Liver (tissue), 9 donors: ENCODE results near the gene SMIM35. TPM values are rescaled to one million over a fixed set of nuclear protein-coding genes. Genes with fewer than 3 reads are reported as not detected.

Experiments
- DNase-seq: peaks from one replicate; pipeline ENCODE4 v3.0.0-alpha.2; 2017; ENCODE audit warnings: low spot score
- H3K27ac ChIP-seq, 2 donors: one replicate each; pipeline ENCODE4 v1.7.0; 2013; ENCODE audit warnings: inconsistent platforms in 2 of 2, low read length in 2 of 2, control low read depth in 1 of 2, low read depth in 1 of 2, mild to moderate bottlenecking in 1 of 2
- H3K27me3 ChIP-seq, 4 donors: one replicate each; pipeline versions ENCODE4 v1.6.1 to v1.7.0; 2013; ENCODE audit warnings: low read length in 3 of 4, inconsistent platforms in 1 of 4, mild to moderate bottlenecking in 1 of 4, moderate library complexity in 1 of 4; ENCODE audit not compliant: control insufficient read depth in 4 of 4, insufficient read depth in 4 of 4
- H3K36me3 ChIP-seq, 4 donors: one replicate each; pipeline versions ENCODE4 v1.6.1 to v1.7.0; 2013; ENCODE audit warnings: low read length in 3 of 4, mild to moderate bottlenecking in 3 of 4, low read depth in 1 of 4, moderate library complexity in 1 of 4; ENCODE audit not compliant: control insufficient read depth in 4 of 4, insufficient read depth in 3 of 4
- H3K4me1 ChIP-seq, 4 donors: one replicate each; pipeline versions ENCODE4 v1.6.1 to v1.7.0; 2013; ENCODE audit warnings: low read length in 3 of 4, mild to moderate bottlenecking in 3 of 4, moderate library complexity in 1 of 4; ENCODE audit not compliant: control insufficient read depth in 4 of 4, insufficient read depth in 4 of 4
- H3K4me3 ChIP-seq, 3 donors: one replicate each; pipeline versions ENCODE4 v1.6.1 to v1.7.0; 2013; ENCODE audit warnings: low read length in 3 of 3, control low read depth in 1 of 3, low read depth in 1 of 3, mild to moderate bottlenecking in 1 of 3
- H3K9ac ChIP-seq, 2 donors: one replicate each; pipeline ENCODE4 v1.7.0; 2013; ENCODE audit warnings: low read length in 2 of 2, mild to moderate bottlenecking in 2 of 2, moderate library complexity in 2 of 2, control low read depth in 1 of 2, low read depth in 1 of 2
- H3K9me3 ChIP-seq, 4 donors: one replicate each; pipeline versions ENCODE4 v1.6.1 to v1.7.0; 2013; ENCODE audit warnings: low read length in 3 of 4; ENCODE audit not compliant: control insufficient read depth in 4 of 4
- ATF3 ChIP-seq: IDR thresholded peaks from 2 replicates; pipeline ENCODE4 v1.6.1; 2016; ENCODE audit warnings: antibody characterized with exemption
- CTCF ChIP-seq: fragments of 150-350 bp; IDR thresholded peaks from 2 replicates; pipeline ENCODE4 v1.5.1; 2017; ENCODE audit warnings: improper control_type of control experiment, low read depth, low read length; ENCODE audit not compliant: missing input control
- EGR1 ChIP-seq, 2 donors: IDR thresholded peaks; 2 replicates each; pipeline ENCODE4 v1.6.1; 2016 to 2018; ENCODE audit warnings: antibody characterized with exemption in 2 of 2, low read depth in 2 of 2
- FOXA1 ChIP-seq: IDR thresholded peaks from 2 replicates; pipeline ENCODE4 v1.6.1; 2016; ENCODE audit warnings: antibody characterized with exemption
- FOXA2 ChIP-seq: IDR thresholded peaks from 2 replicates; pipeline ENCODE4 v1.6.1; 2016; ENCODE audit warnings: antibody characterized with exemption
- GABPA ChIP-seq, 2 donors: IDR thresholded peaks in 1 of 2; conservative IDR thresholded peaks in 1 of 2; 2 replicates each; pipeline ENCODE4 v1.6.1; 2016; ENCODE audit warnings: antibody characterized with exemption in 2 of 2, mild to moderate bottlenecking in 1 of 2, moderate library complexity in 1 of 2
- HNF4A ChIP-seq, 2 donors: conservative IDR thresholded peaks; 2 replicates each; pipeline ENCODE4 v1.6.1; 2016; ENCODE audit warnings: antibody characterized with exemption in 2 of 2, mild to moderate bottlenecking in 2 of 2
- HNF4G ChIP-seq: IDR thresholded peaks from 2 replicates; pipeline ENCODE4 v1.6.1; 2016; ENCODE audit warnings: antibody characterized with exemption
- JUND ChIP-seq, 2 donors: IDR thresholded peaks; 2 replicates each; pipeline ENCODE4 v1.6.1; 2016; ENCODE audit warnings: antibody characterized with exemption in 2 of 2
- MAX ChIP-seq: IDR thresholded peaks from 2 replicates; pipeline ENCODE4 v1.6.1; 2016; ENCODE audit warnings: antibody characterized with exemption
- NR2F2 ChIP-seq: IDR thresholded peaks from 2 replicates; pipeline ENCODE4 v1.6.1; 2016; ENCODE audit warnings: antibody characterized with exemption
- RAD21 ChIP-seq, 2 donors: IDR thresholded peaks; 2 replicates each; pipeline ENCODE4 v1.6.1; 2016; ENCODE audit warnings: antibody characterized with exemption in 2 of 2, mild to moderate bottlenecking in 2 of 2
- REST ChIP-seq: IDR thresholded peaks from 2 replicates; pipeline ENCODE4 v1.6.1; 2016; ENCODE audit warnings: antibody characterized with exemption, mild to moderate bottlenecking
- RXRA ChIP-seq, 2 donors: IDR thresholded peaks; 2 replicates each; pipeline ENCODE4 v1.6.1; 2017 to 2018; ENCODE audit warnings: antibody characterized with exemption in 2 of 2, mild to moderate bottlenecking in 1 of 2
- SP1 ChIP-seq: IDR thresholded peaks from 2 replicates; pipeline ENCODE4 v1.6.1; 2018; ENCODE audit warnings: antibody characterized with exemption, mild to moderate bottlenecking
- TAF1 ChIP-seq: conservative IDR thresholded peaks from 2 replicates; pipeline ENCODE4 v1.6.1; 2016; ENCODE audit warnings: antibody characterized with exemption, mild to moderate bottlenecking
- YY1 ChIP-seq: IDR thresholded peaks from 2 replicates; pipeline ENCODE4 v1.6.1; 2016; ENCODE audit warnings: antibody characterized with exemption, mild to moderate bottlenecking
- ZBTB33 ChIP-seq: IDR thresholded peaks from 2 replicates; pipeline ENCODE4 v1.6.1; 2016; ENCODE audit warnings: antibody characterized with exemption
- WGBS: extraction: QIAGEN DNeasy Blood & Tissue Kit; methylation state at CpG from one replicate; pipeline ENCODE4 v1.1.7; 2013; 5-methylcytosine and 5-hydroxymethylcytosine counted together
- polyA plus RNA-seq, 2 donors: library from polyadenylated mRNA; stranded (reverse) in 1 of 2; unstranded in 1 of 2; fragments of 200-250 nt in 1 of 2; fragments of >200 nt in 1 of 2; fragmentation: Nextera tagmentation in 1 of 2; extraction: Ambion mirVana in 1 of 2; gene quantifications; one replicate each; pipeline versions ENCODE4 v1.2.1 to v1.2.3, GENCODE V29; 2013 to 2015
- total RNA-seq, 2 donors: library from RNA; depleted of rRNA; stranded (reverse); fragments of >200 nt; gene quantifications; one replicate each; pipeline ENCODE4 v1.2.3, GENCODE V29; 2014
- donor health status: healthy.
- donor health status: healthy.
- donor health status: healthy.
- donor health status: healthy.
- donor health status: healthy.

The SMIM35 gene
- total and polyA plus RNA-seq, 4 donors, result 0.07 TPM; not detected in 3

- no peak for DNase-seq
- H3K4me3 ChIP-seq, result no peak overlapping the region
- H3K4me1 ChIP-seq, result no peaks in the 10 kb centered on the region
- no peaks in the 10 kb centered on the region for H3K36me3 ChIP-seq
- no peak overlapping the region for H3K27ac ChIP-seq
- no peaks in the 10 kb centered on the region for H3K27me3 ChIP-seq
- WGBS, result 81% methylated on average over 4 of the region's 4 CpGs
- TF ChIP-seq CTCF (no peak), YY1 (no peak), ATF3 (no peak), EGR1 (IDR thresholded peaks at IDR 0.05; ENCODE audit: low read depth in 2 of 2) (no peak), GABPA (IDR thresholded peaks at IDR 0.05 in 1 of 2, conservative IDR thresholded peaks at IDR 0.05 in 1 of 2) (no peak), FOXA1 (no peak), REST (no peak), SP1 (no peak), JUND (IDR thresholded peaks at IDR 0.05) (no peak), RXRA (IDR thresholded peaks at IDR 0.05) (no peak), ZBTB33 (no peak), MAX (no peak), HNF4G (no peak), NR2F2 (no peak), TAF1 (no peak), FOXA2 (no peak), RAD21 (IDR thresholded peaks at IDR 0.05) (no peak), HNF4A (conservative IDR thresholded peaks at IDR 0.05) (no peak)
- no peak overlapping the region for H3K9ac ChIP-seq
- H3K9me3 ChIP-seq, result no peaks in the 10 kb centered on the region
These were observed 59.1 kb downstream of the SMIM35 start for GRCh38 chr11:118027694-118028093.
